Midbrain (tissue), 1 donor: Measurements from ENCODE around the gene CDK18.

Source experiments
- DNase-seq: peaks from one replicate; lab custom pipeline; 2025; lab: John Stamatoyannopoulos, UW

CDK18 gene

DNA sequence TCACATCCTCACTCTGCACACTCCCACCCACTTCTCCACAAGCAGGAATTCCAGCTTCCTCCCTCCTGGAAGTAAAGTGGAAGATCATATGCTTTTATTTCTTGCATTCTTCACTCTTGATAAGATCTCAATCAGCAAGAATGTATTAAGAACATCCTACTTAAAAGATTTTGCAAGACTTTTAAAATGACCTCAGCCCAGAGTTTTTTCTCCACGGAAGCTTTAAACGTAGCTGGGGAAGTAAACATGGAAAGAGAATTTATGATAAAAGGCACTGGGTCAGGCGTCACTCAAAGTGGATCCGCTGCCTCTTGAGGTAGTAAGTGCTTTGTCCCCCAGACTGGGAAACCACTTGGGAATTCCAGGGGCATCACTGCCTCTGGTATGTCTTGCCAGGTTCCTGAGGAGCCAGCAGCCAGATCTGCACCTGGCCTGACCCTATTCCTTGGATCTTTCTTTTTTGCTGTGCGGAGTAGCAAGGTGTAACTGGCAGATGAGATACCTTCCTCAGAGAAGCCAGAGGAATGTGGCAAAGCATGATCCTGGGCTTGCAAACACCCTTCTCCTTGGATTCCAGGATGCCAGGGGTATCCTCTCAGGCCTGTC, 33.9 kb downstream of the CDK18 start:
- no peak for DNase-seq

DNA sequence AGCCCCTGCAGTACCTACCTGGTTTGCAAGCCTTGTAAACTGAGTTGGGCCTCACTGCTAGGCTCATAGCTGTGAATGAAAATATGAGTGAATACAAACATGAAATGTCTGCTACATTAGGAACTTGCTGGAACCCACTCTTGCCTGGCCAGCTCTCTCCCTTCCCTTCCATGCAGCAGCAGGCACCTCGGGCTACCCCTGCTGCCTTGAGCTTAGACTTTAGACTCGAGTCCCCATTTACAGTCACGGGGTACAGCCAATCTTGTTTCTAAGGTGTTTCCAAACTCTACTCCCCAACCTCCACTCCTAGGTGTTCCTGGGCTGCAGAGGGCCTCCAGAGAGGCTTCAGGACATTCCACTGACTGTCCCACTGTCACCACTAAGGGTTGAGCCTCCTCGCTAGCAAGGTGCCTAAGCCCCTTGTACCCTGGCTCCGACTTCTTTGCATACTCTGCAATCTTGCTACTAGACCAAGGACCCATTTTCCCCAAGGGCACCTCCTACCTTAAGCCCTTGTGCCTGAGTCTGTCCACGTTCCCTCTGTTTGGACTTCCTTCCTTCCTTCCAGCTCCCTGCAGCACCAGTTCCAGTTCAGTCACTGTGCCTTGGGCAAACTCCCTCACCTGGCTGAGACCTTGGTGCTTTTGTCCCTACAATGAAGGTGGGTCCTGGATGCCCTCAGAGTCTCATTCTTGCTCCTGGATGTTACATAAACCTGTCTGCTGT, 36.9 kb downstream of the CDK18 start:
- DNase-seq, result no peak

DNA sequence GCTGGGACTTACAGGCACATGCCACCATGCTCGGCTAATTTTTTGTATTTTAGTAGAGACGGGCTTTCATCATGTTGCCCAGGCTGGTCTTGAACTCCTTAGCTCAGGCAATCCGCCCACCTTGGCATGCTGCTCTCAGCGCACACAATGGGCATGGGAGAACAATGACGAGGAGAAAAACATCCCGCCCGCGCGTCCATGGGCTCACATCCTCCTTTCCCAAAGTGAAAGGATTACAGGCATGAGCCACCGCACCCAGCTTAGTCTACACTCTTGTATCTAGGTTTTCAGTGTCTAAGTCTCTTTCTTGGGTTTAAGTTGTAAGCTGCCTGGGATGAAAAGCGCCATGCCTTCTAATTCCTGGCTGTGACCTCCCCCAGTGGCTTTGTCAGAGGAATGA, 37.9 kb downstream of the CDK18 start:
- no peak for DNase-seq

DNA sequence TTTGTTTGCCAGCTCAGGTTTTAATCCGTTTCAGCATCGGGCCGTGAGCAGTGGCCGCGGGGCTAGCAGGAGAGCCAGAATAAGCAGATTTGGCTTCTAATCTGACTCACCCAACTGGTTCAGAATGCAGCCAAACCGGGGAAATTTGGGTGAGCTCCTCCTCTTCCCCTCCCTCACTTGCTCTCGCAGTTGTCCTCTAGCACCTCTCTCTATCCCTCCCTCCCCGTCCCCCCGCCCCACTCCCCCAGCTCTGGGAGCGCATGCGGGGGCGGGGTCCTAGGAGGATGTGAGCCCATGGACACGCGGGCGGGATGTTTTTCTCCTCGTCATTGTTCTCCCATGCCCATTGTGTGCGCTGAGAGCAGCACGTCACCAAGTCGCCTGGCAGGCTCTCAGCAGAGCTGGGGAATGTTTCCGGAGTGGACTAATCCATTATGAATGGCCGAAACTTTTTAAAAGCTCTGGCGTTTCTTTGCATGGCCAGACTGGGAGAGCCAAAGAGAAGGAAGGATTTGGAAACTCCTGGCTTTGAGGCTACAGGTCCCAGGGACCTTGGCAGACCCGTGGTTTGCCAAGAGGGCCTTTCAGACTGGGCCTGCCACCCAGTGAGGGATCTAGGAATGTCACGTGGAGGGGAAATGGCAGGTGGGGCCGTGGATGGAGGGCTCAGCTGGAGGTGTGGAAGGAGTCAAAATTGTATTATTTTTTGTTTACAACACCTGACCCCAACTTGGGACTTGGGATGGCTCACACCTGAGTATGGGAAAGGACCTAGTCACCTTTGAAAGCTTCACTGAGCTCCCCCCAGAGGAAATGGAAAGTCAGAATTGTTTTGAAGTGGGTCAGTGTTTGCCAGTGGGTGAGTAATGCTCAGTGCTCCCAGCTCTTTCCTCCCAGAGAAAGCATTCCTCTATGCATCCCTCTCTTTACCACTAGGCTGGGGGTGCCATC, 39.2 kb downstream of the CDK18 start:
- peak; percentile 91 for DNase-seq

DNA sequence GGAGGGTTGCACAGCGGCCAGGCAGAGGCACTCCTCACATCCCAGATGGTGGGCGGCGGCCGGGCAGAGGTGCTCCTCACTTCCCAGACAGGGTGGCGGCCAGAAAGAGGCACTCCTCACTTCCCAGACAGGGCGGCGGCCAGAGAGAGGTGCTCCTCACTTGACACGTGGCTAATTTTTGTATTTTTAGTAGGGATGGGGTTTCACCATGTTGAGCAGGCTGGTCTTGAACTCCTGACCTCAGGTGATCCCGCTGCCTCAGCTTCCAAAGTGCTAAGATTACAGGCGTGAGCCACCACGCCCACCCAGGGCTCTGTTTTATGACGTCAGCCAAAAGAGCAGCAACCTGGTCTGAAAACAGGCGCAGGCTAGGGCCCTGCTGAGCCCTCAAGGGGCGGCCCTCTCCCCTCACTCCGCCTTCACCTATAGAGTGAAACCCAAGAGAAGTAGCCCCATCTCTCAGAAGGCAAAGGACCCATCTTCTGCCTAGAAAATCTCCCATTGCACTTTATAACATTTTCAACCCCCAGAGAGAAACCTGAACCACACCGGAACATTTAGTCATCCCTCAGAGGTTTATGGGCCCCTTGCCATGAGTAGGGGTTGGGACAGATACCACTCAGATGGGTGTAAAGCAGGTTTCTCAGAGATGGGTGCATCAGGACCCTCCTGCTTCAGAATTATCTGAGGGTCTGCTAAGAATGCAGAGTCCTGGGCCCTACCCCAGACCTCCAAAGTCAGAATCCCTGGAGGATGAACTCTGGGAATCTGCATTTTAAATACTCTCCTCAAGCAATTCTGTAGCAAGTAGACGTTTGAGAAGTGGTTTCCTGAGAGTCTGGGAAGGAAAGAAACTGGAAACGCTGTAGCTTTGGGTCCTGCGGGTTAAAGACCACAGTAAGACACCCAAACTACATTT, 40.8 kb downstream of the CDK18 start:
- DNase-seq, result no peak

DNA sequence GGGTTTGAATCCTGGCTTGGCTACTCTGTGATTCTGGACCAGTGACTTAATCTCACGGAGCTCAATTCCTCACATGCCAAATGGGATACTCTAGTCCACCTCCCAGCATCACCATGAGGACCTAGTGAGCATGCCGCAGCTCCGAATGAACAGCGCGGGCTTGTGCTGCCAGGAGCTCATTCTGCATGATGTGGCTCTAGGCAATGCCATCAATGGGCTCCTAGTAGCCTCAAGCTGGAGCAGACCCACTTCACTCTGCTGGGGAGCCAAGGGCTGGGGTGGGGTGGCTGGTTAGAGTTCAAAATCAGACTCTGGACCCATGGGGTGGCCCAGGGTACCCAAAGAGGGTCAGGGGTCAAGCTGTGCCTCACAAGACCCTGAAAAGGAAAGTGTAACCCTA, 41.5 kb downstream of the CDK18 start:
- DNase-seq, result no peak

DNA sequence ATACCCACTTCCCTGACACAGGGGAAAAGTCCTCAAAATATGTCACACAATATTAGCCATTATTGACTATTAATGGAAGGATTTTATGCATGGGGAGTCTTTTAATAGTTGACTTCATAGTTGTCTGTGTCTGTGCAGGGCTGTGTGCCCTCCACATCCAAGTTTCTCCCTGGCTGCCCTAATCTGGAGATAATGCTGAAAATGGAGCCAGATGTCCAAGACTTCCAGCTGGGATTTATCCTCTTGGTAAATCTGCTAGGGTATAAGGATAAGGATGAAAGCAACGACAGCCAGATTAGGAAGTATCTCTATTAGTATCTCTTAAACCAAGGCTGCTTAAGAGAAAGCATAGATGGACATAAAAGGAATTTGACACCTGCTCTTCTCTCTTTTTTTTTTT, 42.1 kb downstream of the CDK18 start:
- DNase-seq, result no peak

DNA sequence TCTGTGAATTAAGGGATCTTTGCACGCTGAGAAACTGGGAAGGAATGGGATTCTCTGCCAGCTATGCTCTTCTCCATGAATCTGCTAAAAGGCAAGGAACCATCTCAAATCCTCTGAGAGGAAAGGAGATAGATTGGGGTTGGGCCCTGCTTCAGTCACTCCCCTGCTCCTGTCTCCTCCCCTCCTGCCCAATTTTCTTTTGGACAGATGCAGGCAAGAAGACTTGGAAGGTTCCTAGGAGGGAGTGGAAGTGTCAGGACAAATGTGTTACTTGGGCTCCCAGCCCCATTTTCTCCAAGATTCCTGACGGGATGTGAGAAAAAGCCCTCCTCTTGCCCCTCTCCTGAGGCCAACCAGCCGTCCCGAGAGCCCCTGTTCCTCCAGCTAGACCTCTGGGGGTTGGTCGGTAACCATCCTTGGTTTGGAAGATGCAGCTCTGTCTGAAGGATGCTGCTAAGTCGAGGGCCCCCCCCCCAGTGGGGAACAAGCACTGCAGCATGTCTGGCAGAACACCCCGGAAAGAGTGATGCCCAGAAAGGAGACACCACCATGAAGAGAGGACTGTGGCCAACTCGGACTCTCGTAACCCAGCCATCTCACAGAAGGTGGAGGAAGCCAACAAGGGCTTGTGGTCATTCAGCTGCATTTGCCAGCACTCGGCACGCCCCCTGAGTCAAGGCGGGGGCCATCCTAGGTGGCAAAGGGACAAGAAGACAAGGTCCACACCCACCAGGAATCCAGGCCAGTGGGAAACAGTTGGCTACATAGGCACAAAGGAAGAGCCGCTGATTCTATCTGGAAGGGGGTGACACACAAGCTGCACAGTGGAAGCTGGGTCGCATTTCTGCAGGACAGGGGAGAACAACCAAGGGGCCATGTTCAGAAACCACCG, 43.7 kb downstream of the CDK18 start:
- no peak for DNase-seq

DNA sequence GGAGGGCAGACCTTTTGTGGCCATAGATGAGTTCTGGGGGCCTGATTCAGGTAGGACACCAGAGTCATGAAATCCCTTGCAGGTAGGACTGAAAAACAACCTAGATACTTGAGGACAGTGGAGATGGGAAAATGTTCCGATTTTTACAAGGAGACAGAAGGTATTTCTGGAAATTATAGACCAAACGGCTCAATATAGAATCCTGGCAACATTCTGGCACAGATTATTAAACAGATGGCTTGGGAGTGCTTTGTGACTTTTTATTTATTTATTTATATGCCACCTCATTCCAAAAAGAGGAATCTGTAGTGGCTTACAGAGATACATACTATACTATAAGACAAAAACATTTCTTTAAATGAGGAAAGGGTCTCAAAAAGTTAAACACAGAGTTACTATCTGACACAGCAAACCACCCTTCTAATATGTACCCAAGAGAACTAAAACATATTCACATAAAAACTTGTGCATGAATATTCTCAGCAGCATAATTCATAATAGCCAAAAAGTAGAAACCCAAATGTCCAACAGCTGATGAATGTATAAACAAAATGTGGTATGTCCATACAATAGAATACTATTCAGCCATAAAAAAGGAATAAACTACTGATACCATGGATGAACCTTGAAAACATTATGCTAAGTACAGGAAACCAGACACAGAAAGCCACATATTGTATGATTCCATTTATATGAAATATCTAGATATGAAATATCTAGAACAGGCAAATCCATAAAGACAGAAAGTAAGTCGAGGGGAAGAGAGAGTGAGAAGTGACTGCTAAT, 49.8 kb downstream of the CDK18 start:
- DNase-seq, result no peak

DNA sequence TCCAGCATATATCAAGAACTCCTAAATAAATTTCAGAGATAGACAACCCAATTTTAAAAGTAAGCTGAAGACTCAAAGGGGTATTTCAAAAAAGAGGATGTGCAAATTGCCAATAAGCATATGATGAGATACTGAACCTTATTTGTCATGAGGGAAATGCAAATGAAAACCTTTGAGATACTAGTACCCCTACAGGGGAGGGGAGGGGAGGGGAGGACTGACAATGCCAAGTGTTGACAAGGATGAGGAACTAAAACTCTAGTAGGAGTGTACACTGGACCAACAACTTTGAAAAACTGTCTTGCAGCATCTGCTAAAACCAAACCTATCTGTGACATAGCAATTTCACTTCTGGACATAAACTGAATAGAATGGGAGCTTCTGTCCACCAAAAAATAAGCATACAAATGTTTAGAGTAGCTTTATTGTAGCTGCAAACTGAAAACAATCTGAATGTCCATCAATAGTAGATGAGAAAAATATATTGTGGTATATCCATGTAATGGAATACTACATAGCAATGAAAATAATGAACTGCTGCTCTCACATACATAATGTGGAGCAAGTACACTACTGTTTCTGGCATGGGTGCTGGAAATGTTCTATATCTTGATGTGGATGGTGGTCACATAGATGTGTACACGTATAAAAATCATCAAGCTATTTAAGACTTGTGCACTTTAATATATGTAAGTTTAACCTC, 57.2 kb downstream of the CDK18 start:
- DNase-seq, result no peak

DNA sequence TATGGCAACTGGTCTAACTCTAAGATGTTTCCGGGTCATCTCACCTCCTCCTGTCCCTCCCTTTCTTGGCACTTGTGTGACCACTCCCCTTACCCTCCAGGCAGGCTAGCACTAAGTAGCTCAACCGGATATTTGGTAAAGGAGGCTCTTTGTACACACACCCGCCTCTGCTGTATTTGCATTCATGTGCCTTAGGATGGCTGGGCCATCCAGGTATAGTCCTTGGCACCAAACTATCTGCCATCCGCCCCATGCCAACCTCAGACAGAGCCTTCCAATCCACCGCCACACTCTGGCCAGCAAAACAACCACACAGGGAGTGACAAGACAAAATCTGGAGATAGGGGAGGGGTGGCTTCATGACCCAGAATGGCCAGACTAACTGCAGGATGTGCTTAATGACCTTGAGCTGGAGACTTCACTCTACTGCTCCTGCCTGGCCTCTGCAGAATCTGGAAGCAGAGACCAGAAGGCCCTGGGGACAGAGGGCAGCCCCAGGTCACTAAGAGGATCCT, 59.5 kb downstream of the CDK18 start:
- DNase-seq, result no peak

DNA sequence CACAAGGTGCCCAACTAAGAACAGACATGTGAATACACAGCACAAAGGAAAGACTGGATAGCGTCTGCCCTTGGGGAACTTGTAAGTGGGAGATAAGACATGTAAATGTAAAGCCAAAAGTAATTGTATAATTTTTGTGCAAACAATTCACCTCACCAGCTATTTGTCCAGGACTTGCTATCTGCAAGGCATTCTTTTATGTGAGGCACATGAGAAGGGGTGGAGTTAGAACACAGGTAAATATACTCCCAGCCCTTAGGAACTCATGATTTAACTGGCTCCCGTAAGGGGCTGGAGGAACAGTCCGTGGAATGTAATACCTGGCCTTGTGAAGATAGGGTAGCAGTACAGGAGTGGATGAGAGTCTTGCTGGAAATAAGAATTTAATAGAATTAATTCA, 61.3 kb downstream of the CDK18 start:
- DNase-seq, result no peak

DNA sequence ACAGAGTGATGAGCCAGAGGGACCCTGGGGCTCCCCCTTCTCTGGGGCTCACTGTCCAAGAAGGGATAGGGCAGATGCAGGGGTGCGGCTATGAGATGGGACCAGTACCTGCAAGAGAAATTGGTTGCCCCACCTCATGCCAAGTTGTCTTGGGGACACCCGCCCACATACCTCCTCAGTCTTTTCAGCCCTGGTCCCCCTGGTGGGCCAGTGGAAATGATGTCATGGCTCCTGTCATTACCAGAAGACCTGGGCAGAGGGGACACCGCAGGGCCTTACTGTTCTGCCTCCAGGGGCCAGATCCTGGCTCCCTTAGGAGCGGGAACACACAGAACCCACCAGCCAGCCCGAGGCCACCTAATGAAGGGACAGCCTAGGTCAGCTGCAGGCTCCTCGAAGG, 63.2 kb downstream of the CDK18 start:
- no peak for DNase-seq

DNA sequence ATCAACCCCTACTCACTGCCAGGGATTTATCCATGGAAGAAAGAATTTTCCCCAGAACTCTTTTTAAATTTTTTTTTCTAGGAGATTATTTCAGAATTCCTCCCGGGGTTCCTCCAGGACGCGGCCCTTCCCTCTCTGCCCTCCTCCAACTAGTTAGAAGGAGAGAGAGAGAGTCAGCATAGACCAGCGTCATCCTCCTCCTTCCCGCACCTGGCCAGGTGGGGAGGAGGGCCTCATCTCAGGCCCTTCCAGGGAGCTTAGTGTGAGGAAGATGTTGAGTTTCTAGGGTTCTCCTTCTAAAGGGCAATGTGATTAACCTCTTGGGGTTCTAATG, 63.6 kb downstream of the CDK18 start:
- DNase-seq, result no peak

DNA sequence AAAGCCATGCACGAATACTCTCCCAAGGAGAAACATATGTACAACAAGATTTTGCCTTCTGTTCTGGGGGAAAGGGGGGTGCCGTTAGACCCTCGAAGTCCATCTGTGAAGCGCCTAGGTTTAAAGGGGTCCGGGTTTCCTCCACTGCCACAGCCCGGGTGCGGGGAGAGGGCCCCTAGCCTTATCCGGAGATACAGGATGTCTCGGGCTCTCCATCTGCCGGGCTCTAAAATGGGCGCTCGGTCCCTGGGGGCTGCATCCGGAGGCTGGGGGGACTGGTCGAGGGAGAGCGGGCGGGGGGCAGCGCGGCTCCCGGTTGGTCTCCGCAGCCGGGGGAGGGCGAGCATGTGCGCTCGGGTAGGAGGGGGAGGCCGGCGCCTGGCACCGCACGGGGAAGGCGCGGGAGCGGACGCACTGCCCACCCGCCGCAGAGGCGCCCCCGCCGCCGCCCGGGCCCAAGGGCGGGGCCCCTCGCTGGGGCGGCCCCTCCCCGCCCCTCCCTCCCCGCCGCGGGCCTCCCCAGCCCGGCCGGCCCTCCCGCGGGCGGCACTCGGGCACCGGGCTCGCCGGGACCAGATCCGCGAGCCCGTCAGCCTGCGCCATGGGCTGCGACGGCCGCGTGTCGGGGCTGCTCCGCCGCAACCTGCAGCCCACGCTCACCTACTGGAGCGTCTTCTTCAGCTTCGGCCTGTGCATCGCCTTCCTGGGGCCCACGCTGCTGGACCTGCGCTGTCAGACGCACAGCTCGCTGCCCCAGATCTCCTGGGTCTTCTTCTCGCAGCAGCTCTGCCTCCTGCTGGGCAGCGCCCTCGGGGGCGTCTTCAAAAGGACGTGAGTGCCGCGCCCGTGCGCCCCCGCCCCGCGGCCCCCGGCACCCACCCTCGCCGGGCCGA, 64.2 kb downstream of the CDK18 start:
- DNase-seq, result no peak

DNA sequence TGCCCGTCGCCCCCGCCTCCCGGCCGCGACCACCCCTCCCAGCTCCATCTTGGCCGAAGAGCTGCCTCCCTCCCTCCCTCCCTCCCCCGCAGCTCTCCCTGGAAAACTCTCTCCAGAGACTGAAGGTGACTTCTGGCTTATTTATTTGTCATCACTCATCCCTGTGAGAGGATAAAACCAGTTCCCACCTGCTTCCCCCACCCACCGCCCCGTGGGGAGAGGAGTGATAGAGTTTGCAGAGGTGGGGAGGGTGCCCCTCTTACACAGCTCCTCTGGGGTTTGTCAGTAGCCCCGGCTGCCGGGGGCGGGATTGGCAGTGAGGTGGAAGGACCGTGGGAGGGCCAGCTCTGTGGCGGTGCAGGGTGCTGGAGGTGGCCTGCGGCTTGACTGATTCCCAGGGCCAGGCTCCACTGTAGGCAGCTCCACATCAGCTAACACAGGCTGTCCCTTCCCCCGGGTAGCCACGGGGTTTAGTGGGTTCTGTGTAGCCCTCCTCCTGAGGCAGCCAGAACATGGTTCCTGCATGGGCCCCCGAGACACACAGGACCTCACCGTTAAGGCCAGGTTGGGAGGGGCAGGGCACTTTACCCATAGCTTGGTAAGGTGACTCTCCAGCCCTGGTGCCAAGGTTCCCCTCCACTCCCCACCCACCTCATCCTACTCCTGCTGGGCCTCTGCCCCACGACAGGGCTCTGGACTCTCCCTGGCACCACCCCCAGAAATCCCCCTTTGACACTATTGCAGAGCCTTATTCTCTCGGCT, 65.1 kb downstream of the CDK18 start:
- DNase-seq, result no peak

DNA sequence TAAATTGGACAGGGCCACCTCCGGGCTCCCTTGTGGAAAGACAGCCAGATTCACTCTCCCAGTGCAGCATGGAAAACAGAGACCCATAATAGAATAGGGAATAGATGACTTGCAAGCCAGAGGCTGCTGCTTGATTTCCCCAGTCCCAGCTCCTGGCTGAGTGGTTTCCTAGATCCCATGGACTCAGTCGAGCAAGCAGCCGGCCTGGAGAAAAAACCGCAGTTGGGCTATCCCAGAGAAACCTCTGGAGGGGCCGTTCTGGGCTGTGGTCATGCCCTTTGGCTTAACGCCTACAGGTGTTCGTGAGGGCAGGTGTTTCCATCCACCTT, 65.7 kb downstream of the CDK18 start:
- DNase-seq, result no peak
